GM10248 (cell line): Measurements from ENCODE around the gene RBBP8NL.

Experiments
- CTCF ChIA-PET: fragments of 300-600 bp; sonication (Branson Sonifier 250); formaldehyde crosslinking; extraction: SDS; loops from one replicate; lab custom pipeline; 2021; ENCODE audit warnings: antibody characterized with exemption; lab: Yijun Ruan, JAX
- POLR2A ChIA-PET: fragments of 350-650 bp; sonication (Branson Sonifier 250); formaldehyde crosslinking; extraction: SDS; loops from one replicate; lab custom pipeline; 2020; ENCODE audit warnings: antibody characterized with exemption; lab: Yijun Ruan, JAX
- DNase-seq: peaks from one replicate; pipeline ENCODE4 v3.0.0; 2012; ENCODE audit errors: extremely low spot score
- TF ChIP-seq, protein P1 (sequence below): IDR thresholded peaks from 2 replicates; pipeline ENCODE4 v1.5.1; 2012; ENCODE audit warnings: mild to moderate bottlenecking, low read depth; ENCODE audit errors: extremely low read depth, missing control alignments, control extremely low read depth

Gene RBBP8NL

DNA sequence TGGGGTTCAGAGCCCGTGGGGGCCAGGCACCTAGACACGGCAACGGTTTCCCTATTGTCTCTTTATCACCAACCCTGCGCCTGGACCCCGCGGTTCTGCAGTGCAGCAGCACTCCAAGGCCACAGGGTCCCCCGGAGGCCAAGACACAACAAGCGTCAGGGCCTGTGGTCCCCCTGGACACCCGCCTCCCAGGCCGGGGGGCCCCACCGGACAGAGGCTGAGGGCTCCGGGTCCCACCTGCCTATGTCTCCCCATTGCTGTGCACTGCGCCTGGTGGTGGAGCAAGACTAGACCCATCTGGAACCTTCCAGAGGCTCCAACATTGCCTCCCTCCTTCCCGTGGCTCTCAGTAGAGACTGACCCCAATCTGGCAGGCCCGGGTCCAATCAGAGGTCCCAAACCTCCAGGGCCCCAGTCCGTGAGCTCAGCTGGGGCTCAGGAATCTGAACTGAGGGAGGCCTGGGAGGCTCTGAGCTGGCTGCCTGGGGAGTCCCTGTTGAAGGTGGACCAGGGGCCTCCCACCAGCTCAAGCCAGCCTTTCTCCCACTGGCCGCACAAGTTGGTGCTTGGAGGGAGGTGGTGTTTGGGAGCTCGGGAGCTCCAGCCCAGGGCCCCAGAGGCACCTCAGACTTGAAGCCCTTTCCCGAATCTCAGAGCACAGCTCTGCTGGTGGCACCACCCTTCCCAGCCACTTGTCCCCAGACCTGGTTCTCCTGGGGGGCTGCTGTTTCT is 39.6 kb upstream of the RBBP8NL start:
- CTCF ChIA-PET = no interaction called here
- POLR2A ChIA-PET = no interaction called here
- no peak for DNase-seq
- TF ChIP-seq, protein P1, sequence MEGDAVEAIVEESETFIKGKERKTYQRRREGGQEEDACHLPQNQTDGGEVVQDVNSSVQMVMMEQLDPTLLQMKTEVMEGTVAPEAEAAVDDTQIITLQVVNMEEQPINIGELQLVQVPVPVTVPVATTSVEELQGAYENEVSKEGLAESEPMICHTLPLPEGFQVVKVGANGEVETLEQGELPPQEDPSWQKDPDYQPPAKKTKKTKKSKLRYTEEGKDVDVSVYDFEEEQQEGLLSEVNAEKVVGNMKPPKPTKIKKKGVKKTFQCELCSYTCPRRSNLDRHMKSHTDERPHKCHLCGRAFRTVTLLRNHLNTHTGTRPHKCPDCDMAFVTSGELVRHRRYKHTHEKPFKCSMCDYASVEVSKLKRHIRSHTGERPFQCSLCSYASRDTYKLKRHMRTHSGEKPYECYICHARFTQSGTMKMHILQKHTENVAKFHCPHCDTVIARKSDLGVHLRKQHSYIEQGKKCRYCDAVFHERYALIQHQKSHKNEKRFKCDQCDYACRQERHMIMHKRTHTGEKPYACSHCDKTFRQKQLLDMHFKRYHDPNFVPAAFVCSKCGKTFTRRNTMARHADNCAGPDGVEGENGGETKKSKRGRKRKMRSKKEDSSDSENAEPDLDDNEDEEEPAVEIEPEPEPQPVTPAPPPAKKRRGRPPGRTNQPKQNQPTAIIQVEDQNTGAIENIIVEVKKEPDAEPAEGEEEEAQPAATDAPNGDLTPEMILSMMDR = no peak

- TF ChIP-seq, protein P1 = no peak
- ChIA-PET POLR2A (no interaction called here), CTCF (no interaction called here)
- DNase-seq = no peak
These were observed 38.9 kb upstream of the RBBP8NL start for GRCh38 chr20:62466072-62466760.

- TF ChIP-seq, protein P1 = no peak
- DNase-seq = no peak
- CTCF ChIA-PET = interaction anchor here (1.2 kb wide), 1 partner anchor 327 kb away, joined by 4 read pairs; no protein-coding TSS in a partner anchor
- POLR2A ChIA-PET = no interaction called here
These were observed 37.7 kb upstream of the RBBP8NL start for GRCh38 chr20:62464990-62465389.

DNA sequence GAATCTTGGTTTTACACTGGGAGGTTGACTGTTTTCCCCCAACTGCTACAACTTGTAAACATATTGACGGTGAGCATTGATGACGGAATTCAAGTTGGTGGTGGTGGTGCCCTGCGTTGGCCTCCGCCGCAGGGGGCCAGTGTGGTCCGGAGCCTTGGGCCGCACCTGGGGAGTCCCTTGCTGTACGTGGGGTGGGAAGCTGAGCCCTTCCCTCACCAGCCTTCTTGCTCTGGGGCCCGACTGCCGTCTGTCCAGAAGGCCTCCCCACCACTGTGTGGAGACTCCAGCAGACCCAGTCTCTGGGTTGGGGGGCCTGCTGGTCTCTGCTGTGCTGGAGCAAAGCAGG is 37.1 kb upstream of the RBBP8NL start:
- DNase-seq = no peak
- POLR2A ChIA-PET = no interaction called here
- CTCF ChIA-PET = interaction anchor here (1.2 kb wide), 1 partner anchor 328 kb away, joined by 4 read pairs; no protein-coding TSS in a partner anchor
- TF ChIP-seq, protein P1 = no peak

DNA sequence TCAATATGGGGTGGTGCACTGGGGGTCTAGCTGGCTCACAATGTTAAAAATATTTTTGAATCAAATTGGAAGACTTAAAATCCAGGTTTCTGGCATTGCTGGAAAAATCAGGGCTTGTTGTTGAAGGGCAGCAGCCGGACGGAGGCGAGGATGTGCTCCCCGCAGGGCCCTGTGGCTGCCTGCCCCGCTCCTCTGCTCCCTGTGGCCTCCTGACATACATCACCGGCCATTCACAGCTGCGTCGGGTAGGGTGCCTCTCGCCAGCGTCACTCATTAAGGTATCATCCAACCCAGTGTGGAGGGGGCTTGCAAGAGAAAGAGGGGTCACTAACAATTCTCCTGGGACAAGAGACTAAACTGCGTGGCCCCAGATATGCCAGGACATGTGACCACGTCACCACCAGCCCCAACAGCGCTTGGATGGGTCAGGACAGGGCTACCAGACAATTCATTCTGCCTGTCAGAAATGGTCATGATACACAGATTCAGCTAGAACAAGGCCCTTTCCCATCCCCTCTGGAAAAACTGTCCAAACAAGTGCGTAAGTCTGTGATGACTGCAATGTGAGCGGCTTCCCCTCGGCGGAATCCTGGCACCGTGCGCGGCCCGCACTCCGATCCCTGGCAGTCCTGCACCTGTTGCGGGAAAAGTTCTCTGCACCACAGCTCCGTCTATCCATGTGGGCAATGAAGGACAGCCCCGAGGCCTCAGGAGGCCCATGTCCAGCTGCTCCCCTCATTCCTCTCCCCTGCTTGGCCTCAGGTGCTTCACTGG is 36.5 kb upstream of the RBBP8NL start:
- TF ChIP-seq, protein P1 = no peak
- no peak for DNase-seq
- ChIA-PET CTCF (interaction anchor here (1.2 kb wide), 1 partner anchor 328 kb away, joined by 4 read pairs; no protein-coding TSS in a partner anchor), POLR2A (no interaction called here)

DNA sequence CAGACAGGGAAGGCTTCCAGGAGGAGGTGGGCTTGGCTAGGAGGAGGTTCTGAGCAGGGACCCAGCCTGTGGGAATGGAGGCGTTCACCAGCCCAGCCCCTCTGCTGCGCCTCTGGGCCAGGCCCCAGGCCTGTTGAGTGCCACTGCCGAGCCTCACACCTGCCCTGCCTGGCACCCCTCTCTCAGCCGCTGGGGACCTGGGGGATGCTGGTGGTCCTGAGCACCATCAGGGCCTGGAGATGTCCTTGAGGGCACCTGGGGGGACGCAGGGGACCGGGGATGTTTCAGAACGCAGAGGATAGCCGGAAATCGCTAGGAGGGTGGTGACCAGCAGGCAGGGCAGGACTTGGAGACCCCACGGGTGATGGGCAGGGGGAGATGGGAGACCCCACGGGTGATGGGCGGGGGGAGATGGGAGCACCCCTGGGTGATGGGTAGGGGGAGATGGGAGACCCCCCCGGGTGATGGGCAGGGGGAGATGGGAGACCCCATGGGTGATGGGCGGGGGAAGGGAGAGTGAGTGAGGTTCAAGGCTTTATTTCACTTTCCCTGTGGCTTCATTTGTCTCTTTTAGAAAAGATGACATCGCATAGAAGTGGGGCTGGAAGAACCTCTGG is 35.7 kb upstream of the RBBP8NL start:
- CTCF ChIA-PET = no interaction called here
- POLR2A ChIA-PET = no interaction called here
- DNase-seq = no peak
- TF ChIP-seq, protein P1 = no peak
